GOT3 (cell line): ENCODE results near the gene M6PR.

Experiments
- DNase-seq: peaks from one replicate; lab custom pipeline; 2025; ENCODE audit warnings: mixed read lengths; lab: John Stamatoyannopoulos, UW

Gene M6PR

DNA sequence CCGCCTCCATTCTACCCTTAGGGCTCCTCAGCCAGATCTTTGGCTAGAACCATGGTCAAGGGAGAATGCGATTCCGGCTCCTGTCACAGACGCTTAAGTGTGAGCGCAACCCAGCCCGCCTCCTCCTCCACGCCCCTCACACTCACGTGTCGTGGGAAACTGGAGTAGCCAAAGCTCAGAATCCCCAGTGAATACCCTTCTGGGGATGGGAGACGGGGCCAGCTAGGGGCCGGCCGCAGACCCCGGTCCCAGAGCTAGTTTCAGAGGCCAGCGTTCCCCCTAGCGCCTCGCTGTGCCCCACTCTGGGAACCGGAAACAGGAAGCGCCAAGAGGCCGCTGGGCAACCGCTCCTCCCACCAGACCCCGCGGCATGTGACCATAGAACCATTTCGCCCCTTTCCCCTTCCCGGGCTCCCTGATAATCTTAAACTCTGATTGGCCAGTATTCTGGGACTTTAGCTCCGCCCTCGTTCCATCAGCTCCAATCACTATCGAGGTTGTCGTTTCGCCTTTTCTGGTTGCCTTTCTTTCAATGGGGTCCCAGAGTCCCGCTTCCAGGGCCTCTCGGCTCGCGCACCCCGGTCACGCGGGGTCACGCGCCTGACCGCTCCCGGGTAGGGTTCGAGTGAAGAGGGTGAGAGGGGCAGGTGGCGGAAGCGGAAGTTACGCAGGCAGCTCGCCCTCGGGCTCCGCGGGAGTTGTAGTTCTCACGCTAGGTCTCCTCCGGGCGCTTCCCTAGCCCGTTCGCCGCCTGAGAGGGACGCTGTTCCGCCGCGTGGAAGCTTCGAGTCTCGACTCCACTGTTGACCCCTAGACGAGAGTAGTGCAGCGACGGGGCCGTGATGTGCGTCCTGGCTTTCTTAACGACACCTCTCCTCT, at the start of gene M6PR:
M6PR (minus strand) TSS at position 304 of the 879 bp plus-strand sequence. CDS start 3,241 bp downstream, outside the sequence.
- DNase-seq: peak; percentile 94

GRCh38 chr12:8996682-8997405, 47.4 kb upstream of the M6PR start:
- no peak for DNase-seq

GRCh38 chr12:8995021-8995775, 45.8 kb upstream of the M6PR start:
- no peak for DNase-seq

DNA sequence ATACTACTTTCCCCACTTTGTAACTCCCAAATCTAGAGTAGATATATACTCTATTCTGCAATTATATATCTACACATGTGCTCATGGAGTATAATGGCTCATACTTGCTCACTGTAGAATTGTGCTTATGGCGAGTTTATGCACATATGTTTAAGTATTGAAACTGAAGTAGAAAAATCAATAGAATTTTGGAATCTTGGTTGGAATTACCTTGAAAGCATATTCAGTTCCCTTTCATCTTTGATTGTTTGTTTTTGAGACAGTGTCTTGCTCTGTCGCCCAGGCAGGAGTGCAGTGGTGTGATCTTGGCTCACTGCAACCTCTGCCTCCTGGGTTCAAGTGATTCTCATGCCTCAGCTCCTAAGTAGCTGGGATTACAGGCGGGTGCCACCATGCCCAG, 44.4 kb upstream of the M6PR start:
- DNase-seq: no peak

DNA sequence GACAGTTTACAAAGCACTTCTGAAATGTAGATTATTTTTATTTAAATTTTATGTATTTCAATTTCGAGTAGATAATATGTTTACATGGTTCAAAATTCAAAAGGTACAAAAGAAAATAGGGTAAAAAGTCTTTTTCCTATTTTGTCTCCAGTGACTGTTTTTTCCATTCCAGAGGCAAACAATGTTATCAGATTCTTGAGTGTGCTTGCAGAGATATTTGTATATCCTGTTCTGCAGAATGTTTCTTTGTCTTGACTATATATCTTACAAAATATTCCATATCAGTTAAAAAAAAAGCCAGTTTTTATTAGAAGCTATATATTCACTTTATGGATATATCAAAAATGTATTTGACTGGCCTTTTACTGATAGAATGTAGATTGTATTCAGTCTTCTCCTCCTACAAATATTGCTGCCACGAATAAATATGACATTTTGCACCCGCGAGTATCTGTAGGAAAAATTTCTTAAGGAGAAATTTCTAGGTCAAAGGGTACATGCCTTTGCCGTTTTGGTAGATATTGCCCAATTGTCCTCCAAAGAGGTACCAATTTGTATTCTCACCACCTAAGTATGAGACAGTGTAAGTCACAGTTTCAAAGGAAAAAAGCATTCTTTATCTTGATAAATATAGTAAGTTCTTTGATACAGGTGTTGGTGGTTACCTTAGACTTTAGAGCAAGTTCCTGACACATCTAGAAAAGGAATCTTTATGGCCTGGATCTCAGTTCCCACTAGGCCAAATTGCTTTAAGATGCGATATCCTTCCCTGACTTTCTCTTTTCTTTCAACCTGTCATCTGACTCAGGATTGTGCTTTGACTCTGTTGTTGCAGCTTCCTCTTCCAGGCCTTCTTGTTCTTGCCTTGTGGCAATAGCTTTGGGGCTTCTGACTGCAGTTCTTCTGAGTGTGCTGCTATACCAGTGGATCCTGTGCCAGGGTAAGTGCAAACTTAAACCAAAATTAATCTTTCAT, 42.2 kb upstream of the M6PR start:
- no peak for DNase-seq

- DNase-seq: no peak
Observed at GRCh38 chr12:8989413-8989812, 40.0 kb upstream of the M6PR start, which contains the start of gene KLRG1. Gene KLRG1, plus strand, starts transcription at chr12:8989546. Its CDS starts 90 bp downstream, at chr12:8989636.

DNA sequence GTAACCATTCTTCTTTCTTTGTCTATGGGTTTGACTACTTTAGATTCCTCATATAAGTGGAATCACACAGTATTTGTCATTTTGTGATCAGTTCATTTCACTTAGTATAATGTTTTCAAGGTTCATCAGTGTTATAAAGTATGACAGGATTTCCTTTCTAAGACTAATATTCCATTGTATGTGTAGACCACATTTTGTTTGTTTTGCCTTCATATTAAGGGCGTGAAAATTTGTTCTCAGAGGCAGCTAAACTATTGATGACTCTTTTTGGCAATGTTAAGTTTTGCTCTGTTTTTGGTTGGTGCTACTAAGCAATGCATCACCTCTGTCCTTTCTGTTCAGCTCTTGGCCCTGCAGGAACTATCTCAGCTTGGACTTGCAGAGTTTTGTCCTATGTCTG, 38.2 kb upstream of the M6PR start:
- DNase-seq: no peak

- no peak for DNase-seq
Observed at GRCh38 chr12:8987163-8987562, 37.7 kb upstream of the M6PR start.

GRCh38 chr12:8985213-8985754, 35.8 kb upstream of the M6PR start:
- no peak for DNase-seq

DNA sequence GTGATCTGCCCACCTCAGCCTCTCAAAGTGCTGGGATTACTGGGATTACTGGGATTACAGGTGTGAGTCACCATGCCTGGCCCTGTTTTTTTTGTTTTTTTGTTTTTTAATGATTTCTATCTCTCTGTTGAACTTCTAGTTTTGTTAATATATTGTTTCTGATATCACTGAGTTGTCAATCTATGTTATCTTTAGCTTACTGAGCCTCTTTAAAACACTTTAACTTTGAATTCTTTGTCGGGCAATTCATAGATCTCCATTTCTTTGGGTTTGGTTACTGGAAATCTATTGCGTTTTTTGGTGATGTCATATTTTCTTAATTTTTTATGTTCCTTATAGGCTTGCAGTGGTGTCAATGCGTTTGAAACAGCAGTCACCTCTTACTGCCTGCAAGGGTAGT, 30.7 kb upstream of the M6PR start:
- DNase-seq: no peak

DNA sequence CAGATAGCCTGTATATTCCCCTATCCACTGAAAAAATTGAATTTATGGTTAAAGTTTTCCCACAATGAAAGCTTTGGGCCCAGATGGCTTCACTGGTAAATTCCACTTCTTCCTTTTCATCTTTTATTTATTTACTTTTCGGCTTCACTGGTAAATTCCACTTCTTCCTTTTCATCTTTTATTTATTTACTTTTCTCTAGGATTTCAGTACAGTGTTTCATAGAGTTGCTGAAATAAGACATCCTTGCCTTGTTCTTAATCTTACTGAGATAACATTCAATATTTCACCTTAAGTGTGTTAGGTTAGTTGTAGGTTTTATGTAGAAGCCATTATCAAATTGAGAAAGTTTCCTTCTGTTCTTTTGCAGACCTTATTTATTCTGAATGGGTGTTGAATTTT, 21.0 kb upstream of the M6PR start:
- DNase-seq: no peak

DNA sequence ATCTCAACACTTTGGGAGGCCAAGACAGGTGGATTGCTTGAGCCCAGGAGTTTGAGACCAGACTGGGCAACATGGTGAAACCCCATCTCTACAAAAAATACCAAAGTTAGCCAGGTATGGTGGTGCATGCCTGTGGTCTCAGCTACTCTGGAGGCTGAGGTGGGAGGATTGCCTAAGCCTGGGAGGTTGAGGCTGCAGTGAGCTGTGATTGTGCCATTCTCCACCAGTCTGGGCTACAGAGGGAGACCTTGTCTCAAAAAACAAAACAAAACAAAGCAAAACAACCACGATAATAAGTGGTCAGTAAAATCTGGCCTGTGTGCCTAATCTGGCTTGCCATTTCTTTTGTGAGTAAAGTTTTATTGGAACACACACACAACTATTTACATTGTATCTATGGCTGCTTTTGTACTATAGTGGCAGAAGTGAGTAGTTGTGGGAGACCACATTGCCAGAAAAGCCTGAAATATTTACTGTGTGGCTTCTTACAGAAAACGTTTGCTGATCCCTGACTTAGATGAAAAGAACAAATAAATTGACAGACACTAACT, 20.5 kb upstream of the M6PR start:
- DNase-seq: no peak

DNA sequence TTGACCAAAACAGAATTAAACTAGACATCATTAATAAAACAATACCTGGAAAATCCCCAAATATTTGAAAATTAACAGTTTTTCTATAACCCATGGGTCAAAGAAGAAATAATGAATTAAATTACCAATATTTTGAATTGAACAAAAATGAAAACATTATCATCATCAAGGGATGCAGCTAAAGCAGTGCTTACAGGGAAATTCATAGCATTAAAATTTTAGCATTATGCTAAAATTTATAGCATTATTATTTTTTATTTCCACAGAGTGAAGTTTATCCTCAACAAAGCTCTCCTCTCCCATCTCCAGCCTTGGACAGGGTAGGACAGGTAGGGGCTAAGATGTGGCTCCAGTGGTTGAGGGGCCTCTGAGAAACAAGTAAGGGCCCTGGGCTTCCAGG, 19.3 kb upstream of the M6PR start:
- DNase-seq: no peak

GRCh38 chr12:8960176-8960575, 10.7 kb upstream of the M6PR start:
- no peak for DNase-seq

DNA sequence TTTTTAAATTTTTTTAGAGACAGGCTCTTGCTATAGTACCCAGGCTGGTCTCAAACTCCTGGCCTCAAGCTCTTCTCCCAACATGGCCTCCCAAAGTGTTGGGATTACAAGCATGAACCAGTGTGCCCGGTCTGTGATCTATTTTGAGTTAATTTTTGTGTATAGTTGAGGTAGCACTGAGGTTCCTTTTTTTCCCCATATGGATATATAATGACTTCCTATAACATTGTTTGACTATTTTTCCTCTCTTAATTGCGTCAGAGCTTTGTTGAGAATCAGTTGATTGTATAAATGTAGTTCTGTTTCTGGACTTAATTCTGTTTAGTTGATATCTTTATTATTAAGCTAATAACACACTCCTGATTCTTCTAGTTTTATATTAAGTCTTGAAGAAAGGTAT, 8.6 kb upstream of the M6PR start:
- DNase-seq: no peak

DNA sequence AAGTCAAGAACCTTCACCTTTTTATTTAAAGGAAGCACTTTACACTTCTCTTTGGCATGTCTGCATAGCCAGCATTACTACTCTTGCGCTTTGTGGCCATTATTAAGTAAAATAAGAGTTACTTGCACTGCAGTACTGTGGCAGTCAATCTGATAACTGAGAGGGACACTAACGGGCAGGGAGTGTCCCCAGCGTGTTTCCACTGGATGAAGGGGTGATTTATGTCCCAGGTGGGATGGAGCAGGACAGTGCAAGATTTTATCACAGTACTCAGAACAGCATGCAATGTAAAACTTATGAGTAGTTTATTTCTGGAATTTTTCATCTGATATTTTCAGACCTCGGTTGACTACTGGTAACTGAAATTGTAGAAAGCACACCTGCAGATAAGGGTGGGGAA, 8.1 kb upstream of the M6PR start:
- DNase-seq: no peak

DNA sequence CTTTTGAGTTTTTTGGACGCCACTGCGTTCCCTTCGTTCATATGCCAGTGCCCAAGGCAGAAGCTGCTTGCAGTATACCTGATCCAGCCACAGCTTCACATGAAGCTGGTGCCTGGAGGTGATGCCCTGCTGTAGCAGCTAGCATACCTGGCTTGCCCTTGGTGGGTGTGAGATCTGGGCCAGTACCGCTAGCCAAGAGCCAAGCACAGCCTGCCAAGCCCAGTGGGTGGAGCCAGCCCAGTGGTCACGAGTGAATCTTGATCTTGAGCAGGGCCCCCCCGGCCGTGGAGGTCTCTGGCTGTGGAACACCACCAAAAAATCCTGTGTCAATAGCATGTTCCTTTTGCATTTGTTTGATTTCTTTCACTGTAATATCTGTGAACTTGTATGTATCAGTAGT, 7.3 kb upstream of the M6PR start:
- no peak for DNase-seq

DNA sequence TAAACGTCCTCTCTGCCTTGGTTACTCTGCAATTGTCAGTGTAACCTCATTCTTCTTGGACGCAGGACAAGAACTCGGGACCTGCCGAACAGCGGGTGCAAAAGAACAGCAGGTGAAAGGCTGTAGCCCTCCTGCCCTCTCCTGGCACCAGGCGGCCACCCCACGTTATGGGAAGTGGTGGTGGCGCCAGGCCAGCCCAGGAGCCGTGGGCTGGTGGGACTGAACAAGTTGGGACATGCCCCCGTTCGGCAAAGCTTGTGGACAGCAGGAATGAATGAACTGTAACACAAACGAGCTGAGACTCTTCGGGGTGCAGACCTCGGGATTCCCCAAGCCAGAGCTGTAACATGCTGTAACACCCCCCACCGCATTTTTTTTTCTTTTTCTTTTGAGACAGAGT, 6.6 kb upstream of the M6PR start:
- DNase-seq: no peak

DNA sequence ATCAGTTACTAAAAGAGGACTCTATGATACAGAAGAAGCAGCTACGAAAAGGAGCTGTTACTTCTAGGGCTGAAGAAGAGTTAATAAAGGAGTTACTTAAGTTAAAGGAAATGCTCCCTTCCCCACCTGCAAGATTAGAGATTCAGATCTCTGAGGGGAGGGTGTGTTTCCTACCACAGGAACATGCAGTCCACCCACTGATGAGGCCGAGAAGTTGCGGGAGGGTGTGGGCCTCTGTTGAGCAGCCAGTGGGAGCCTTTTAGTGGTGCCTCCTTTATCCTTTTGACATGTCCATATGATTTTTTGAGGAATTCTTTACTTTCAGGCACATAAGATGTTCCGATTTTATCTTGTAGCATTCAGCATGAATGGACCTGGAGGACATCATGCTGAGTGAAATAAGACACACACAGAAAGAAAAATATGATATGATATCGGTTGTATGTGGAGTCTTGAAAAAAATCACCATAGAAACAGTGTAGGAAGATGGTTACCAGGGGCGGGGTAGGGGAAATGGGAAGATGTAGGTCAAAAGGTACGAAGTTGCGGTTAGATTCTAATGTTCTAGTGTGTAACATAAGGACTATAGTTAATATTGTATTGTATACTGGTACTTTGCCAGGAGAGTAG, 4.4 kb upstream of the M6PR start:
- DNase-seq: no peak

DNA sequence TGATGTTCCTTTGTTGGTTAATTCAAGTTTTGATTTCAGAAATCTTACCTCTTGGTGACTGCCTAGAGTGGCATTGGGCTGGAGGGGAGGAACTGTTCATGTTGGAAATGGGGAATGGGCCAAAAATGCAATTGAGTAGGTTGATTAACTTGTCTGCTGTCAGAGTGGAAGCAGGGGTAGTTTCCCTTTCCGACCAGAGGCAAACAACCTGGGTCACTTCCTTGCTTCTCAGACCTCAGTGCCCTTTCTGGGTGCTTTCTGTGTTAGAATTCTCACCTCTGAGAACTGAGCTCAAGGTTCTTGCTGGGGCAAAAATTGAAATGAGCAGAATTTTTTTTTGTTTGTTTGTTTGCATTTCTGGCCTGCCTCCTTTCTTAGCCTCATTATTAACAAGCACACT, 2.3 kb upstream of the M6PR start:
- no peak for DNase-seq
